HepG2 (cell line): ENCODE results near the gene GRM7. TPM values are rescaled to one million over a fixed set of nuclear protein-coding genes. Genes with fewer than 3 reads are reported as not detected.

Source experiments
- ATAC-seq: fragments of 200-7000 bp; cut with Tn5 transposase; 3 replicates; pipeline ENCODE4 v1.9.1; 2020; ENCODE audit warnings: mild to moderate bottlenecking, moderate library complexity
- BruUV-seq: library from RNA; stranded (reverse); fragments of 400-500 nt; replicated peaks from 2 replicates; lab custom pipeline; 2021; lab: Mats Ljungman, UMichigan
- CTCF ChIA-PET: fragments of 300-600 bp; formaldehyde crosslinking; extraction: SDS; loops from one replicate; lab custom pipeline; 2021; ENCODE audit warnings: low total read pairs, inconsistent platforms, low intra/inter-chr PET ratio; lab: Yijun Ruan, JAX
- POLR2A ChIA-PET: fragments of 350-600 bp; sonication (Branson Sonifier 250); formaldehyde crosslinking; loops from one replicate; lab custom pipeline; 2020; ENCODE audit warnings: antibody characterized with exemption, inconsistent platforms; lab: Yijun Ruan, JAX
- DNase-seq: peaks from one replicate; pipeline ENCODE4 v3.0.0-alpha.2; 2015; ENCODE audit warnings: low spot score
- FAIRE-seq: peaks from 3 replicates; lab custom pipeline; 2011; peaks lifted over from hg19 to GRCh38; lab: Jason Lieb, UNC
- H2AFZ ChIP-seq: one replicate; pipeline ENCODE4 v1.6.1; 2011; ENCODE audit warnings: low read length, inconsistent platforms
- H3K27ac ChIP-seq: fragments of 300-600 bp; 3 replicates; pipeline ENCODE4 v1.8.0; 2011; ENCODE audit warnings: mixed run types, mild to moderate bottlenecking, mixed read lengths, low read length, inconsistent platforms; ENCODE audit not compliant: insufficient read depth; ENCODE audit errors: extremely low read length
- H3K27me3 ChIP-seq, 2 experiments: fragments of 200-600 bp in 1 of 2; 2 replicates in 1 of 2; 3 replicates in 1 of 2; pipeline versions ENCODE4 v1.6.0 to v1.8.0; 2011; ENCODE audit warnings: low read length in 2 of 2, mild to moderate bottlenecking in 2 of 2, moderate library complexity in 2 of 2, inconsistent platforms in 1 of 2; ENCODE audit not compliant: insufficient read depth in 2 of 2, control insufficient read depth in 1 of 2
- H3K36me3 ChIP-seq, 2 experiments: fragments of 200-600 bp in 1 of 2; replicated peaks in 1 of 2; 2 replicates in 1 of 2; 3 replicates in 1 of 2; pipeline versions ENCODE4 v1.5.1 to v1.8.0; 2011; ENCODE audit warnings: low read length in 2 of 2, inconsistent platforms in 1 of 2; ENCODE audit not compliant: insufficient read depth in 2 of 2, control insufficient read depth in 1 of 2
- H3K4me1 ChIP-seq: 2 replicates; pipeline ENCODE4 v1.5.1; 2012; ENCODE audit warnings: low read length, inconsistent platforms; ENCODE audit not compliant: insufficient read depth
- H3K4me2 ChIP-seq: 2 replicates; pipeline ENCODE4 v1.6.0; 2011; ENCODE audit warnings: low read depth, low read length, inconsistent platforms
- H3K4me3 ChIP-seq, 3 experiments: fragments of 200-600 bp in 1 of 3; sonication (generic), shearing (Covaris generic) in 1 of 3; replicated peaks in 1 of 3; 2 replicates each; pipeline ENCODE4 v1.5.1; 2011 to 2016; ENCODE audit warnings: low read length in 3 of 3, inconsistent platforms in 2 of 3, low read depth in 2 of 3, mild to moderate bottlenecking in 2 of 3, control low read depth in 1 of 3, mixed read lengths in 1 of 3; ENCODE audit not compliant: insufficient read depth in 1 of 3
- H3K79me2 ChIP-seq: one replicate; pipeline ENCODE4 v1.6.1; 2011; ENCODE audit warnings: low read length, inconsistent platforms; ENCODE audit not compliant: insufficient read depth
- H3K9ac ChIP-seq: 2 replicates; pipeline ENCODE4 v1.6.0; 2011; ENCODE audit warnings: mild to moderate bottlenecking, low read depth, low read length, inconsistent platforms; ENCODE audit not compliant: insufficient read depth
- H3K9me3 ChIP-seq: 2 replicates; pipeline ENCODE4 v1.5.1; 2012; ENCODE audit warnings: mild to moderate bottlenecking, low read length
- H4K20me1 ChIP-seq: 2 replicates; pipeline ENCODE4 v1.6.0; 2011; ENCODE audit warnings: inconsistent platforms, mild to moderate bottlenecking, low read length, moderate library complexity; ENCODE audit not compliant: insufficient read depth
- ATM ChIP-seq: fragments of 450-650 bp; IDR thresholded peaks from 2 replicates; pipeline ENCODE4 v1.7.1; 2017; ENCODE audit warnings: mild to moderate bottlenecking, borderline replicate concordance
- FOXM1 ChIP-seq: sonication (generic); formaldehyde crosslinking; IDR thresholded peaks from 2 replicates; pipeline ENCODE4 v1.5.0; 2020; ENCODE audit warnings: missing genetic modification reagents
- PTBP1 ChIP-seq: fragments of 200-400 bp; formaldehyde crosslinking; IDR thresholded peaks from 2 replicates; pipeline ENCODE4 v1.6.1; 2018; ENCODE audit warnings: low read length, low read depth; ENCODE audit not compliant: poor library complexity, severe bottlenecking
- RFXAP ChIP-seq: sonication (generic); formaldehyde crosslinking; IDR thresholded peaks from 2 replicates; pipeline ENCODE4 v1.4.0; 2020; ENCODE audit warnings: missing genetic modification reagents, borderline replicate concordance
- SYNCRIP ChIP-seq: fragments of 200-400 bp; formaldehyde crosslinking; IDR thresholded peaks from 2 replicates; pipeline ENCODE4 v1.6.1; 2018; ENCODE audit warnings: mild to moderate bottlenecking, low read depth, low read length; ENCODE audit not compliant: insufficient read depth
- TEAD3 ChIP-seq: optimal IDR thresholded peaks from 2 replicates; pipeline ENCODE3; 2016; ENCODE audit warnings: borderline replicate concordance
- THAP11 ChIP-seq: IDR thresholded peaks from 2 replicates; pipeline ENCODE4 v1.6.1; 2016; ENCODE audit warnings: missing biosample characterization, missing genetic modification reagents
- ZNF251 ChIP-seq: sonication (generic); formaldehyde crosslinking; IDR thresholded peaks from 2 replicates; pipeline ENCODE4 v1.9.0; 2021; ENCODE audit warnings: mild to moderate bottlenecking, missing genetic modification reagents
- ZNF660 ChIP-seq: sonication (generic); formaldehyde crosslinking; IDR thresholded peaks from 2 replicates; pipeline ENCODE4 v1.5.1; 2020; ENCODE audit warnings: mild to moderate bottlenecking, low read depth, missing genetic modification reagents, borderline replicate concordance
- ZNF775 ChIP-seq: sonication (generic); formaldehyde crosslinking; IDR thresholded peaks from 2 replicates; pipeline ENCODE4 v1.4.0; 2020; ENCODE audit warnings: missing genetic modification reagents, mild to moderate bottlenecking, moderate library complexity, borderline replicate concordance
- WGBS: methylation state at CpG from one replicate; pipeline ENCODE4 v1.1.6; 2017; ENCODE audit warnings: low lambda C conversion rate; 5-methylcytosine and 5-hydroxymethylcytosine counted together
- in situ Hi-C: cut with HindIII; loops from 2 replicates; pipeline ENCODE4 v1.10.0; 2017; ENCODE audit warnings: low pct_unique_long_range_greater_than_20kb; ENCODE audit not compliant: extremely low pct_ligation_motif_present
- intact Hi-C: fragments of 100-400 bp; cut with micrococcal nuclease; formaldehyde crosslinking; loops from one replicate; pipeline ENCODE4 v1.10.0; 2022; ENCODE audit not compliant: unreplicated experiment
- polyA plus RNA-seq, 8 experiments: library from polyadenylated mRNA; depleted of rRNA in 3 of 8; stranded (reverse) in 7 of 8; unstranded in 1 of 8; fragments of >200 nt; fragmentation: Illumina TruSeq in 4 of 8; extraction: Trizol in 4 of 8; gene quantifications; 2 replicates each; pipeline versions ENCODE4 v1.2.1 to v1.2.3, GENCODE V29; 2011 to 2016; ENCODE audit warnings: low read depth in 4 of 8, missing spikeins in 1 of 8, mixed read lengths in 1 of 8; ENCODE audit not compliant: insufficient read depth in 1 of 8
- total RNA-seq, 5 experiments: library from RNA; depleted of rRNA; stranded (reverse); fragments of >200 nt; fragmentation: Illumina TruSeq; extraction: Trizol; gene quantifications; 2 replicates each; pipeline ENCODE4 v1.2.3, GENCODE V29; 2016; ENCODE audit warnings: low read depth in 1 of 5
- TF ChIP-seq, protein P1 (sequence below): sonication (generic); formaldehyde crosslinking; IDR thresholded peaks from 2 replicates; pipeline ENCODE4 v1.5.1; 2020; ENCODE audit warnings: mild to moderate bottlenecking, missing genetic modification reagents, borderline replicate concordance
- TF ChIP-seq, protein P2 (sequence below): IDR thresholded peaks from 2 replicates; pipeline ENCODE4 v1.6.1; 2018; ENCODE audit warnings: missing genetic modification reagents
- TF ChIP-seq, protein P3 (sequence below): fragments of 450-650 bp; IDR thresholded peaks from 2 replicates; pipeline ENCODE4 v1.6.1; 2017; ENCODE audit warnings: mild to moderate bottlenecking
- TF ChIP-seq, protein P4 (sequence below): sonication (generic); formaldehyde crosslinking; IDR thresholded peaks from 2 replicates; pipeline ENCODE4 v1.4.0; 2020; ENCODE audit warnings: low read depth, missing genetic modification reagents

The GRM7 gene
- total and polyA plus RNA-seq, 2 of the 13 experiments (the other 11 are each of a cell fraction or from before 2014, with no cell fraction given) = not detected

DNA sequence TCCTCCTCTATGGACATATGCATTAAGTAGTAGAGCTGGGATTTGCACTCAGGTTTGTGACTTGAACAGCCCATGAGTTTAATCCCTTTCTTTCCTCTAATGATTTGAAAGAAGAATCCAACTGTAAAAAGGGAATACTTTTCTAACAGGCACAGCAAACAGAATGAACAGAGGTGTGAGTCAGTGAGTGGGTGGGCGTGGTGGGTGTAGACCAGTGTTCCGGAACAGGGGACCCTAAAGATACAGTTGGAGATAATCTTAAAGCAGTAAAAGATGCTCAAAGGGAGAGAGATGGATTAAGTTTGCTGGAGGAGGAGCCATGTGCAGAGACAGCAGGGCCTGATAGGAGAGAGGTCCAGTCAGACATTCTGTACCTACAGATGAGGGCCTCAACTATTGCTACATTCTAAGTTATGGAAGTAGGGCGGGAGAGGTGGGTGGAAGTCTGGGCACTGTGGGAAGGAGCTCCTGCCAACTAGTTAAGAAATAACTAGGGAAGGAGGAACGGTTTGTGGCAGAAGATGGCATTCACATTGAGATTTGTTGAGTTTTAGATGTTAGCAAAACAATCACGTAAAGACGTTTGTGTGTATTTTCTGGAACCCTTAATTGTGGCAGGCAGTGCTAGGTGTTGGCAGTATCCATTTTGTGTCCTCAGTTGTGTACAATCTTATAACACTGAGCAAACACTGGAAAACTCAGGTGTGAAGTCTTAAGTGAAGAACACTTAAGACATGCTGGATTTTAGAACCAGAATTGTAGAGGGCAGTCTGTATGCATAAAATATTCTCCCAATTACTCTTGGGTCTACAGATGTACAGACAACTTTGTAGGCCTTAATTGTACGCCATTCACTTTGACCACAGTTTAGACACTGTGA is 511.0 kb downstream of the GRM7 start:
- ATAC-seq = no peak
- WGBS = 1% methylated on average over 7 of the region's 7 CpGs
- no peaks in the 10 kb centered on the region for H3K79me2 ChIP-seq
- H3K27me3 ChIP-seq = no peaks in the 10 kb centered on the region
- no peak overlapping the region for H3K4me3 ChIP-seq
- ChIA-PET POLR2A (no interaction called here), CTCF (no interaction called here)
- BruUV-seq = no TSS peak
- no peaks in the 10 kb centered on the region for H3K4me1 ChIP-seq
- in situ Hi-C loops (no loop called here), intact Hi-C loops (no loop called here)
- no peak for TF ChIP-seq TEAD3 (CRISPR knock-in tag)
- TF ChIP-seq, protein P1, sequence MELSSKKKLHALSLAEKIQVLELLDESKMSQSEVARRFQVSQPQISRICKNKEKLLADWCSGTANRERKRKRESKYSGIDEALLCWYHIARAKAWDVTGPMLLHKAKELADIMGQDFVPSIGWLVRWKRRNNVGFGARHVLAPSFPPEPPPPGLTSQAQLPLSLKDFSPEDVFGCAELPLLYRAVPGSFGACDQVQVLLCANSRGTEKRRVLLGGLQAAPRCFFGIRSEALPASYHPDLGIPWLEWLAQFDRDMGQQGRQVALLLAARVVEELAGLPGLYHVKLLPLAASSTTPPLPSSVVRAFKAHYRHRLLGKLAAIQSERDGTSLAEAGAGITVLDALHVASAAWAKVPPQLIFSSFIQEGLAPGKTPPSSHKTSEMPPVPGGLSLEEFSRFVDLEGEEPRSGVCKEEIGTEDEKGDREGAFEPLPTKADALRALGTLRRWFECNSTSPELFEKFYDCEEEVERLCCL (CRISPR knock-in tag) = no peak
- no peak for TF ChIP-seq ATM
- no peak for TF ChIP-seq RFXAP (CRISPR knock-in tag)
- no peak for TF ChIP-seq ZNF775 (CRISPR knock-in tag)
- no peak for TF ChIP-seq THAP11 (CRISPR knock-in tag)
- TF ChIP-seq PTBP1 = no peak
- TF ChIP-seq, protein P2, sequence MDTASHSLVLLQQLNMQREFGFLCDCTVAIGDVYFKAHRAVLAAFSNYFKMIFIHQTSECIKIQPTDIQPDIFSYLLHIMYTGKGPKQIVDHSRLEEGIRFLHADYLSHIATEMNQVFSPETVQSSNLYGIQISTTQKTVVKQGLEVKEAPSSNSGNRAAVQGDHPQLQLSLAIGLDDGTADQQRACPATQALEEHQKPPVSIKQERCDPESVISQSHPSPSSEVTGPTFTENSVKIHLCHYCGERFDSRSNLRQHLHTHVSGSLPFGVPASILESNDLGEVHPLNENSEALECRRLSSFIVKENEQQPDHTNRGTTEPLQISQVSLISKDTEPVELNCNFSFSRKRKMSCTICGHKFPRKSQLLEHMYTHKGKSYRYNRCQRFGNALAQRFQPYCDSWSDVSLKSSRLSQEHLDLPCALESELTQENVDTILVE = no peak
- TF ChIP-seq ZNF251 (CRISPR knock-in tag) = no peak
- no peak for TF ChIP-seq FOXM1 (CRISPR knock-in tag)
- TF ChIP-seq SYNCRIP = no peak
- TF ChIP-seq, protein P3, sequence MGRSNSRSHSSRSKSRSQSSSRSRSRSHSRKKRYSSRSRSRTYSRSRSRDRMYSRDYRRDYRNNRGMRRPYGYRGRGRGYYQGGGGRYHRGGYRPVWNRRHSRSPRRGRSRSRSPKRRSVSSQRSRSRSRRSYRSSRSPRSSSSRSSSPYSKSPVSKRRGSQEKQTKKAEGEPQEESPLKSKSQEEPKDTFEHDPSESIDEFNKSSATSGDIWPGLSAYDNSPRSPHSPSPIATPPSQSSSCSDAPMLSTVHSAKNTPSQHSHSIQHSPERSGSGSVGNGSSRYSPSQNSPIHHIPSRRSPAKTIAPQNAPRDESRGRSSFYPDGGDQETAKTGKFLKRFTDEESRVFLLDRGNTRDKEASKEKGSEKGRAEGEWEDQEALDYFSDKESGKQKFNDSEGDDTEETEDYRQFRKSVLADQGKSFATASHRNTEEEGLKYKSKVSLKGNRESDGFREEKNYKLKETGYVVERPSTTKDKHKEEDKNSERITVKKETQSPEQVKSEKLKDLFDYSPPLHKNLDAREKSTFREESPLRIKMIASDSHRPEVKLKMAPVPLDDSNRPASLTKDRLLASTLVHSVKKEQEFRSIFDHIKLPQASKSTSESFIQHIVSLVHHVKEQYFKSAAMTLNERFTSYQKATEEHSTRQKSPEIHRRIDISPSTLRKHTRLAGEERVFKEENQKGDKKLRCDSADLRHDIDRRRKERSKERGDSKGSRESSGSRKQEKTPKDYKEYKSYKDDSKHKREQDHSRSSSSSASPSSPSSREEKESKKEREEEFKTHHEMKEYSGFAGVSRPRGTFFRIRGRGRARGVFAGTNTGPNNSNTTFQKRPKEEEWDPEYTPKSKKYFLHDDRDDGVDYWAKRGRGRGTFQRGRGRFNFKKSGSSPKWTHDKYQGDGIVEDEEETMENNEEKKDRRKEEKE = no peak
- no peak for TF ChIP-seq ZNF660 (CRISPR knock-in tag)
- TF ChIP-seq, protein P4, sequence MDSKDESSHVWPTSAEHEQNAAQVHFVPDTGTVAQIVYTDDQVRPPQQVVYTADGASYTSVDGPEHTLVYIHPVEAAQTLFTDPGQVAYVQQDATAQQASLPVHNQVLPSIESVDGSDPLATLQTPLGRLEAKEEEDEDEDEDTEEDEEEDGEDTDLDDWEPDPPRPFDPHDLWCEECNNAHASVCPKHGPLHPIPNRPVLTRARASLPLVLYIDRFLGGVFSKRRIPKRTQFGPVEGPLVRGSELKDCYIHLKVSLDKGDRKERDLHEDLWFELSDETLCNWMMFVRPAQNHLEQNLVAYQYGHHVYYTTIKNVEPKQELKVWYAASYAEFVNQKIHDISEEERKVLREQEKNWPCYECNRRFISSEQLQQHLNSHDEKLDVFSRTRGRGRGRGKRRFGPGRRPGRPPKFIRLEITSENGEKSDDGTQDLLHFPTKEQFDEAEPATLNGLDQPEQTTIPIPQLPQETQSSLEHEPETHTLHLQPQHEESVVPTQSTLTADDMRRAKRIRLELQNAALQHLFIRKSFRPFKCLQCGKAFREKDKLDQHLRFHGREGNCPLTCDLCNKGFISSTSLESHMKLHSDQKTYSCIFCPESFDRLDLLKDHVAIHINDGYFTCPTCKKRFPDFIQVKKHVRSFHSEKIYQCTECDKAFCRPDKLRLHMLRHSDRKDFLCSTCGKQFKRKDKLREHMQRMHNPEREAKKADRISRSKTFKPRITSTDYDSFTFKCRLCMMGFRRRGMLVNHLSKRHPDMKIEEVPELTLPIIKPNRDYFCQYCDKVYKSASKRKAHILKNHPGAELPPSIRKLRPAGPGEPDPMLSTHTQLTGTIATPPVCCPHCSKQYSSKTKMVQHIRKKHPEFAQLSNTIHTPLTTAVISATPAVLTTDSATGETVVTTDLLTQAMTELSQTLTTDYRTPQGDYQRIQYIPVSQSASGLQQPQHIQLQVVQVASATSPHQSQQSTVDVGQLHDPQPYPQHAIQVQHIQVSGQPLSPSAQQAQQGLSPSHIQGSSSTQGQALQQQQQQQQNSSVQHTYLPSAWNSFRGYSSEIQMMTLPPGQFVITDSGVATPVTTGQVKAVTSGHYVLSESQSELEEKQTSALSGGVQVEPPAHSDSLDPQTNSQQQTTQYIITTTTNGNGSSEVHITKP (CRISPR knock-in tag) = no peak
- H4K20me1 ChIP-seq = no peaks in the 10 kb centered on the region
- H3K9ac ChIP-seq = no peak overlapping the region
- H3K9me3 ChIP-seq = peaks cover 24% of the 10 kb centered on the region
- DNase-seq = no peak
- no peak for FAIRE-seq
- no peaks in the 10 kb centered on the region for H3K36me3 ChIP-seq
- no peak overlapping the region for H2AFZ ChIP-seq
- H3K4me2 ChIP-seq = no peak overlapping the region
- H3K27ac ChIP-seq = no peak overlapping the region
